Panc1 (cell line): Measurements from ENCODE around the gene CARTPT. TPM values are rescaled to one million over a fixed set of nuclear protein-coding genes. Genes with fewer than 3 reads are reported as not detected.

Experiments
- ATAC-seq: fragments of 200-7000 bp; cut with Tn5 transposase; 2 replicates; pipeline ENCODE4 v1.9.1; 2020; ENCODE audit warnings: mild to moderate bottlenecking, moderate library complexity
- BruUV-seq: library from RNA; stranded (reverse); fragments of 400-500 nt; replicated peaks from 2 replicates; lab custom pipeline; 2021; lab: Mats Ljungman, UMichigan
- CTCF ChIA-PET: fragments of 300-600 bp; sonication (Branson Sonifier 250); formaldehyde crosslinking; loops from one replicate; lab custom pipeline; 2022; ENCODE audit warnings: antibody characterized with exemption; lab: Charles Lee
- POLR2A ChIA-PET: fragments of 300-600 bp; sonication (Branson Sonifier 250); formaldehyde crosslinking; loops from one replicate; lab custom pipeline; 2022; ENCODE audit warnings: antibody characterized with exemption; lab: Charles Lee
- DNase-seq: peaks from one replicate; pipeline ENCODE4 v3.0.0-alpha.2; 2010; ENCODE audit warnings: low read depth, low spot score
- H3K27ac ChIP-seq: 2 replicates; pipeline ENCODE4 v1.5.1; 2011; ENCODE audit warnings: mild to moderate bottlenecking, low read length, inconsistent platforms
- H3K27me3 ChIP-seq: fragments of 200-500 bp; sonication (Bioruptor generic); 2 replicates; pipeline ENCODE4 v1.6.0; 2014; ENCODE audit warnings: low read length, inconsistent platforms; ENCODE audit not compliant: control insufficient read depth, insufficient read depth
- H3K36me3 ChIP-seq: fragments of 200-500 bp; sonication (Bioruptor generic); 2 replicates; pipeline ENCODE4 v1.5.1; 2014; ENCODE audit warnings: inconsistent platforms, mild to moderate bottlenecking, low read length, moderate library complexity; ENCODE audit not compliant: control insufficient read depth, insufficient read depth
- H3K4me1 ChIP-seq: 2 replicates; pipeline ENCODE4 v1.5.1; 2011; ENCODE audit warnings: inconsistent platforms, mild to moderate bottlenecking, low read length, moderate library complexity; ENCODE audit not compliant: control insufficient read depth, insufficient read depth
- H3K4me3 ChIP-seq, 2 experiments: 2 replicates each; pipeline ENCODE4 v1.5.1; 2011 to 2012; ENCODE audit warnings: low read depth in 2 of 2, low read length in 2 of 2, mild to moderate bottlenecking in 2 of 2, inconsistent platforms in 1 of 2, moderate library complexity in 1 of 2
- H3K9me3 ChIP-seq: fragments of 200-500 bp; sonication (Bioruptor generic); 2 replicates; pipeline ENCODE4 v1.5.1; 2014; ENCODE audit warnings: low read depth, mild to moderate bottlenecking, inconsistent platforms, low read length, moderate library complexity; ENCODE audit not compliant: control insufficient read depth, insufficient read depth
- POLR2AphosphoS5 ChIP-seq: IDR thresholded peaks from 2 replicates; pipeline ENCODE4 v1.6.1; 2012; ENCODE audit warnings: mild to moderate bottlenecking, low read depth, low read length, moderate library complexity
- REST ChIP-seq, 2 experiments: IDR thresholded peaks; 2 replicates each; pipeline ENCODE4 v1.6.1; 2011 to 2012; ENCODE audit warnings: low read depth in 2 of 2, control low read depth in 1 of 2, low read length in 1 of 2, mild to moderate bottlenecking in 1 of 2, moderate library complexity in 1 of 2; ENCODE audit not compliant: insufficient read depth in 1 of 2
- SIN3A ChIP-seq: IDR thresholded peaks from 2 replicates; pipeline ENCODE4 v1.6.1; 2012; ENCODE audit warnings: low read depth, mild to moderate bottlenecking, low read length, moderate library complexity, borderline replicate concordance; ENCODE audit not compliant: insufficient read depth
- TCF7L2 ChIP-seq: IDR thresholded peaks from 2 replicates; pipeline ENCODE4 v1.6.1; 2011; ENCODE audit warnings: mild to moderate bottlenecking, low read depth, low read length, inconsistent platforms
- in situ Hi-C: cut with HindIII; loops from 2 replicates; pipeline ENCODE4 v1.10.0; 2016; ENCODE audit warnings: low sequenced_read_pairs, low pct_unique_long_range_greater_than_20kb
- intact Hi-C: fragments of 100-400 bp; cut with micrococcal nuclease; formaldehyde crosslinking; loops from one replicate; pipeline ENCODE4 v1.10.0; 2022; ENCODE audit not compliant: unreplicated experiment
- total RNA-seq: library from RNA; stranded (reverse); gene quantifications from one replicate; pipeline ENCODE4 v1.2.1, GENCODE V29; 2021; ENCODE audit not compliant: unreplicated experiment
- TF ChIP-seq, protein P1 (sequence below): fragments of 450-650 bp; IDR thresholded peaks from 2 replicates; pipeline ENCODE4 v1.5.1; 2017; ENCODE audit warnings: mild to moderate bottlenecking

The CARTPT gene
- total RNA-seq, 1 experiment from 2014 or later: not detected

DNA sequence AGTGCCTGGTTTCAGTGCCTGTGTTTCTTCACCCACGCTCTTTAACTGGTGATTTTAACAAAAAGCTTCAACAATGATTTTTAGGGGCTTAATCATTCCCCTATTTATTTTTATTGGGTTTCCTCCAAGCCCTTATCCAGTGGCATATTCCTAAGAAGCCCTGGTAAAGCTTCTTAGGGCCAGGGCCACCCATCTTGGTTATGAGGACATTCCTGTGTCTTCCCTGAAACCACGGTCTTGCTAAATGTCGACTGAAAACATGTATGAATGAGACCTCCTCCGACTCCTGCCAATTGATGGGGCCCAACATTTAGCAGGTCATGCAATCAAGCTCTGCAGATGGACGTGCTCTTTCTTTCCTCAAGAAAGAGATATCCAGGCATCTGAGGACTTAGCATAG, 13.7 kb upstream of the CARTPT start:
- POLR2A ChIA-PET: no interaction called here

GRCh38 chr5:71706906-71707305, 12.2 kb upstream of the CARTPT start:
- ATAC-seq (no peak), DNase-seq (no peak)
- Histone ChIP-seq H3K9me3 (no peaks in the 10 kb centered on the region), H3K36me3 (no peaks in the 10 kb centered on the region), H3K4me3 (no peak overlapping the region), H3K27ac (no peak overlapping the region), H3K27me3 (peaks cover 24% of the 10 kb centered on the region), H3K4me1 (no peaks in the 10 kb centered on the region)
- ChIA-PET POLR2A (no interaction called here), CTCF (no interaction called here)
- intact Hi-C loops (no loop called here), in situ Hi-C loops (no loop called here)
- TF ChIP-seq, protein P1, sequence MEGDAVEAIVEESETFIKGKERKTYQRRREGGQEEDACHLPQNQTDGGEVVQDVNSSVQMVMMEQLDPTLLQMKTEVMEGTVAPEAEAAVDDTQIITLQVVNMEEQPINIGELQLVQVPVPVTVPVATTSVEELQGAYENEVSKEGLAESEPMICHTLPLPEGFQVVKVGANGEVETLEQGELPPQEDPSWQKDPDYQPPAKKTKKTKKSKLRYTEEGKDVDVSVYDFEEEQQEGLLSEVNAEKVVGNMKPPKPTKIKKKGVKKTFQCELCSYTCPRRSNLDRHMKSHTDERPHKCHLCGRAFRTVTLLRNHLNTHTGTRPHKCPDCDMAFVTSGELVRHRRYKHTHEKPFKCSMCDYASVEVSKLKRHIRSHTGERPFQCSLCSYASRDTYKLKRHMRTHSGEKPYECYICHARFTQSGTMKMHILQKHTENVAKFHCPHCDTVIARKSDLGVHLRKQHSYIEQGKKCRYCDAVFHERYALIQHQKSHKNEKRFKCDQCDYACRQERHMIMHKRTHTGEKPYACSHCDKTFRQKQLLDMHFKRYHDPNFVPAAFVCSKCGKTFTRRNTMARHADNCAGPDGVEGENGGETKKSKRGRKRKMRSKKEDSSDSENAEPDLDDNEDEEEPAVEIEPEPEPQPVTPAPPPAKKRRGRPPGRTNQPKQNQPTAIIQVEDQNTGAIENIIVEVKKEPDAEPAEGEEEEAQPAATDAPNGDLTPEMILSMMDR: no peak
- TF ChIP-seq TCF7L2 (no peak), POLR2AphosphoS5 (no peak), SIN3A (no peak), REST (IDR thresholded peaks at IDR 0.05; ENCODE audit: insufficient read depth in 1 of 2, low read depth in 2 of 2, low read length in 1 of 2) (no peak)
- no TSS peak for BruUV-seq

More for the DNA sequence above, 13.7 kb upstream of the CARTPT start:
- intact Hi-C loops: no loop called here
- ATAC-seq (no peak), DNase-seq (no peak)
- TF ChIP-seq SIN3A (no peak), TCF7L2 (no peak), POLR2AphosphoS5 (no peak), REST (IDR thresholded peaks at IDR 0.05; ENCODE audit: insufficient read depth in 1 of 2, low read depth in 2 of 2, low read length in 1 of 2) (no peak)
- TF ChIP-seq, protein P1: no peak
- H3K4me3 ChIP-seq: no peak overlapping the region
- CTCF ChIA-PET: interaction anchor here (0.6 kb wide), 1 partner anchor 10 kb away, joined by 3 read pairs; no protein-coding TSS in a partner anchor
- no peaks in the 10 kb centered on the region for H3K4me1 ChIP-seq
- H3K27me3 ChIP-seq: peaks cover 16% of the 10 kb centered on the region
- no peaks in the 10 kb centered on the region for H3K9me3 ChIP-seq
- H3K27ac ChIP-seq: no peak overlapping the region
- no TSS peak for BruUV-seq
- H3K36me3 ChIP-seq: no peaks in the 10 kb centered on the region
- in situ Hi-C loops: no loop called here
